ENCODE data around the gene RXFP3. TPM values are rescaled to one million over a fixed set of nuclear protein-coding genes. Genes with fewer than 3 reads are reported as not detected.

Gene RXFP3
- total and polyA plus RNA-seq, 2 of the 8 experiments (the other 6 are each of a cell fraction or from before 2014, with no cell fraction given): 0.15 TPM; not detected in 1

- TF ChIP-seq NANOG (IDR thresholded peaks at IDR 0.05; ENCODE audit: insufficient read depth, low read depth, low read length, poor library complexity, severe bottlenecking): no peak
- no peak for TF ChIP-seq RXRA (IDR thresholded peaks at IDR 0.05; ENCODE audit: insufficient read depth, low read depth, low read length)
- no peak for TF ChIP-seq POLR2A (IDR thresholded peaks at IDR 0.05; ENCODE audit: control extremely low read depth in 1 of 2, low read depth in 2 of 2, low read length in 2 of 2)
- no peak for TF ChIP-seq USF2 (IDR thresholded peaks at IDR 0.05; ENCODE audit: low read length)
- TF ChIP-seq JUN (IDR thresholded peaks at IDR 0.05; ENCODE audit: low read depth, low read length): no peak
- no peak; the same call in 1 of the 2 replicates for TF ChIP-seq BACH1 (IDR thresholded peaks at IDR 0.05; ENCODE audit: low read length)
- no peak for TF ChIP-seq CBX5 (IDR thresholded peaks at IDR 0.05; ENCODE audit: low read depth, low read length)
- TF ChIP-seq JUND (IDR thresholded peaks at IDR 0.05; ENCODE audit: low read length): no peak
- TF ChIP-seq, protein P1, sequence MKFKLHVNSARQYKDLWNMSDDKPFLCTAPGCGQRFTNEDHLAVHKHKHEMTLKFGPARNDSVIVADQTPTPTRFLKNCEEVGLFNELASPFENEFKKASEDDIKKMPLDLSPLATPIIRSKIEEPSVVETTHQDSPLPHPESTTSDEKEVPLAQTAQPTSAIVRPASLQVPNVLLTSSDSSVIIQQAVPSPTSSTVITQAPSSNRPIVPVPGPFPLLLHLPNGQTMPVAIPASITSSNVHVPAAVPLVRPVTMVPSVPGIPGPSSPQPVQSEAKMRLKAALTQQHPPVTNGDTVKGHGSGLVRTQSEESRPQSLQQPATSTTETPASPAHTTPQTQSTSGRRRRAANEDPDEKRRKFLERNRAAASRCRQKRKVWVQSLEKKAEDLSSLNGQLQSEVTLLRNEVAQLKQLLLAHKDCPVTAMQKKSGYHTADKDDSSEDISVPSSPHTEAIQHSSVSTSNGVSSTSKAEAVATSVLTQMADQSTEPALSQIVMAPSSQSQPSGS (IDR thresholded peaks at IDR 0.05; ENCODE audit: low read length): peak; percentile 67; the same call in 1 of the 2 replicates
- no peak for TF ChIP-seq SUZ12 (IDR thresholded peaks at IDR 0.05; ENCODE audit: low read length)
- TF ChIP-seq E2F6 (IDR thresholded peaks at IDR 0.05): 0 out of 2 replicates have a peak, but pooled peaks have one; percentile 40
- no peak for TF ChIP-seq NRF1 (IDR thresholded peaks at IDR 0.05; ENCODE audit: low read depth, low read length)
- no peak for TF ChIP-seq SP1 (IDR thresholded peaks at IDR 0.05; ENCODE audit: low read depth, low read length)
- TF ChIP-seq, protein P2, sequence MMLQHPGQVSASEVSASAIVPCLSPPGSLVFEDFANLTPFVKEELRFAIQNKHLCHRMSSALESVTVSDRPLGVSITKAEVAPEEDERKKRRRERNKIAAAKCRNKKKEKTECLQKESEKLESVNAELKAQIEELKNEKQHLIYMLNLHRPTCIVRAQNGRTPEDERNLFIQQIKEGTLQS (IDR thresholded peaks at IDR 0.05; ENCODE audit: insufficient read depth, low read depth, low read length): no peak
- no peak for TF ChIP-seq GABPA (IDR thresholded peaks at IDR 0.05; ENCODE audit: borderline replicate concordance, insufficient read depth, low read length)
- TF ChIP-seq SIRT6 (IDR thresholded peaks at IDR 0.05; ENCODE audit: low read length): no peak
- no peak for TF ChIP-seq EP300 (IDR thresholded peaks at IDR 0.05; ENCODE audit: borderline replicate concordance in 1 of 2, low read depth in 2 of 2, low read length in 2 of 2)
- TF ChIP-seq TAF1 (IDR thresholded peaks at IDR 0.05; ENCODE audit: low read depth, low read length): no peak
- TF ChIP-seq RNF2 (IDR thresholded peaks at IDR 0.05; ENCODE audit: borderline replicate concordance, low read depth, low read length, missing control alignments, poor library complexity, severe bottlenecking): no peak
- TF ChIP-seq FOSL1 (IDR thresholded peaks at IDR 0.05; ENCODE audit: insufficient read depth, low read depth, low read length): no peak
- TF ChIP-seq KDM5A (IDR thresholded peaks at IDR 0.05; ENCODE audit: low read length): no peak
These were observed 194 bp upstream of the RXFP3 start (continued) for GRCh38 chr5:33936004-33936380.
